Measurements from ENCODE around the gene COX20. TPM values are rescaled to one million over a fixed set of nuclear protein-coding genes. Genes with fewer than 3 reads are reported as not detected.

Gene COX20
- polyA plus RNA-seq, 1 donor from 2014 or later, result 36.9 TPM

GRCh38 chr1:244866355-244866754 lies 30.9 kb downstream of the COX20 start:
- Mint-ChIP-seq H3K4me1 (peaks cover 17 to 25% (median 21%) of the 10 kb centered on the region in 3 donors), H3K9me3 (no peaks in the 10 kb centered on the region), H3K27ac (peak overlapping the region in 1 of 3 donors; percentile 62), H3K27me3 (no peaks in the 10 kb centered on the region), H3K36me3 (peaks cover 2% of the 10 kb centered on the region), H3K4me3 (peak overlapping the region in 1 of 4 donors; percentile 64)

- H3K27me3 Mint-ChIP-seq, result no peaks in the 10 kb centered on the region
- H3K27ac Mint-ChIP-seq, result peak overlapping the region in 1 of 3 donors; percentile 61
- H3K9me3 Mint-ChIP-seq, result no peaks in the 10 kb centered on the region
- H3K4me1 Mint-ChIP-seq, result peaks cover 10 to 13% (median 10%) of the 10 kb centered on the region in 3 donors
- H3K4me3 Mint-ChIP-seq, result peak overlapping the region in 2 of 4 donors; percentile 5 to 56
- H3K36me3 Mint-ChIP-seq, result peaks cover 2% of the 10 kb centered on the region
Measured at GRCh38 chr1:244868484-244869363, 33.3 kb downstream of the COX20 start.

GRCh38 chr1:244869364-244869827 lies 33.9 kb downstream of the COX20 start:
- Mint-ChIP-seq H3K9me3 (no peaks in the 10 kb centered on the region), H3K4me1 (peaks cover 10 to 13% (median 10%) of the 10 kb centered on the region in 3 donors), H3K27me3 (no peaks in the 10 kb centered on the region), H3K36me3 (peaks cover 2% of the 10 kb centered on the region), H3K27ac (peak overlapping the region in 1 of 3 donors; percentile 61), H3K4me3 (peak overlapping the region in 1 of 4 donors; percentile 5)

- peaks cover 2% of the 10 kb centered on the region for H3K36me3 Mint-ChIP-seq
- H3K27ac Mint-ChIP-seq, result peak overlapping the region in 1 of 3 donors; percentile 12
- H3K4me3 Mint-ChIP-seq, result peak overlapping the region in 1 of 4 donors; percentile 4
- peaks cover 8 to 10% (median 10%) of the 10 kb centered on the region in 3 donors for H3K4me1 Mint-ChIP-seq
- H3K27me3 Mint-ChIP-seq, result no peaks in the 10 kb centered on the region
- no peaks in the 10 kb centered on the region for H3K9me3 Mint-ChIP-seq
Measured at GRCh38 chr1:244869950-244870349, 34.5 kb downstream of the COX20 start.

GRCh38 chr1:244874974-244875579 lies 39.6 kb downstream of the COX20 start:
- peaks cover 0 to 7% (median 4%) of the 10 kb centered on the region in 3 donors for H3K4me1 Mint-ChIP-seq
- H3K9me3 Mint-ChIP-seq, result no peaks in the 10 kb centered on the region
- H3K27me3 Mint-ChIP-seq, result no peaks in the 10 kb centered on the region
- H3K27ac Mint-ChIP-seq, result no peak overlapping the region
- H3K4me3 Mint-ChIP-seq, result no peak overlapping the region
- no peaks in the 10 kb centered on the region for H3K36me3 Mint-ChIP-seq

- H3K36me3 Mint-ChIP-seq, result no peaks in the 10 kb centered on the region
- no peaks in the 10 kb centered on the region for H3K9me3 Mint-ChIP-seq
- no peaks in the 10 kb centered on the region for H3K27me3 Mint-ChIP-seq
- peaks cover 0 to 7% (median 4%) of the 10 kb centered on the region in 3 donors for H3K4me1 Mint-ChIP-seq
- no peak overlapping the region for H3K4me3 Mint-ChIP-seq
- no peak overlapping the region for H3K27ac Mint-ChIP-seq
Measured at GRCh38 chr1:244876228-244876910, 40.9 kb downstream of the COX20 start.

GRCh38 chr1:244878681-244879080 lies 43.2 kb downstream of the COX20 start:
- H3K9me3 Mint-ChIP-seq, result no peaks in the 10 kb centered on the region
- no peak overlapping the region for H3K27ac Mint-ChIP-seq
- peaks cover 0 to 8% (median 4%) of the 10 kb centered on the region in 3 donors for H3K4me1 Mint-ChIP-seq
- no peak overlapping the region for H3K4me3 Mint-ChIP-seq
- no peaks in the 10 kb centered on the region for H3K36me3 Mint-ChIP-seq
- H3K27me3 Mint-ChIP-seq, result no peaks in the 10 kb centered on the region

- no peaks in the 10 kb centered on the region for H3K27me3 Mint-ChIP-seq
- H3K9me3 Mint-ChIP-seq, result peaks cover 0 to 1% (median 0%) of the 10 kb centered on the region in 3 donors
- H3K4me3 Mint-ChIP-seq, result no peak overlapping the region
- H3K4me1 Mint-ChIP-seq, result peaks cover 0 to 4% (median 4%) of the 10 kb centered on the region in 3 donors
- no peak overlapping the region for H3K27ac Mint-ChIP-seq
- H3K36me3 Mint-ChIP-seq, result no peaks in the 10 kb centered on the region
Measured at GRCh38 chr1:244881552-244882280, 46.3 kb downstream of the COX20 start.

GRCh38 chr1:244887281-244887680 lies 51.8 kb downstream of the COX20 start:
- no peaks in the 10 kb centered on the region for H3K36me3 Mint-ChIP-seq
- peaks cover 0 to 1% (median 0%) of the 10 kb centered on the region in 3 donors for H3K9me3 Mint-ChIP-seq
- H3K4me3 Mint-ChIP-seq, result no peak overlapping the region
- no peak overlapping the region for H3K27ac Mint-ChIP-seq
- no peaks in the 10 kb centered on the region for H3K27me3 Mint-ChIP-seq
- H3K4me1 Mint-ChIP-seq, result peaks cover 0 to 2% (median 0%) of the 10 kb centered on the region in 3 donors

- H3K27me3 Mint-ChIP-seq, result no peaks in the 10 kb centered on the region
- H3K4me1 Mint-ChIP-seq, result peaks cover 0 to 1% (median 0%) of the 10 kb centered on the region in 3 donors
- no peak overlapping the region for H3K27ac Mint-ChIP-seq
- peaks cover 0 to 2% (median 0%) of the 10 kb centered on the region in 3 donors for H3K9me3 Mint-ChIP-seq
- peaks cover 1% of the 10 kb centered on the region for H3K36me3 Mint-ChIP-seq
- H3K4me3 Mint-ChIP-seq, result no peak overlapping the region
Measured at GRCh38 chr1:244893836-244894235, 58.4 kb downstream of the COX20 start.

Other genes starting within 250 kb of the COX20 start
- 17.5 TPM for gene DESI2, start 182.5 kb upstream of the COX20 start, polyA plus RNA-seq
- 339 TPM for gene HNRNPU, start 28.9 kb downstream of the COX20 start, polyA plus RNA-seq